GM19372 (cell line): ENCODE data around the gene LITAFD.
A peak's percentile ranks its signal among the peaks of the same experiment; 100 is the strongest.

ENCODE experiments used
- ATAC-seq: cut with Tn5 transposase; IDR thresholded peaks from one replicate; pipeline ENCODE4 v1.9.1; 2021; ENCODE audit warnings: mild to moderate bottlenecking, low read depth, moderate library complexity; ENCODE audit not compliant: unreplicated experiment

The LITAFD gene

GRCh38 chr16:8855051-8855786 is 26.9 kb upstream of the LITAFD start:
- ATAC-seq: no peak

- ATAC-seq: no peak
These were observed 26.2 kb upstream of the LITAFD start for GRCh38 chr16:8855972-8856371.

GRCh38 chr16:8858994-8859912 is 22.9 kb upstream of the LITAFD start:
- ATAC-seq: no peak

DNA sequence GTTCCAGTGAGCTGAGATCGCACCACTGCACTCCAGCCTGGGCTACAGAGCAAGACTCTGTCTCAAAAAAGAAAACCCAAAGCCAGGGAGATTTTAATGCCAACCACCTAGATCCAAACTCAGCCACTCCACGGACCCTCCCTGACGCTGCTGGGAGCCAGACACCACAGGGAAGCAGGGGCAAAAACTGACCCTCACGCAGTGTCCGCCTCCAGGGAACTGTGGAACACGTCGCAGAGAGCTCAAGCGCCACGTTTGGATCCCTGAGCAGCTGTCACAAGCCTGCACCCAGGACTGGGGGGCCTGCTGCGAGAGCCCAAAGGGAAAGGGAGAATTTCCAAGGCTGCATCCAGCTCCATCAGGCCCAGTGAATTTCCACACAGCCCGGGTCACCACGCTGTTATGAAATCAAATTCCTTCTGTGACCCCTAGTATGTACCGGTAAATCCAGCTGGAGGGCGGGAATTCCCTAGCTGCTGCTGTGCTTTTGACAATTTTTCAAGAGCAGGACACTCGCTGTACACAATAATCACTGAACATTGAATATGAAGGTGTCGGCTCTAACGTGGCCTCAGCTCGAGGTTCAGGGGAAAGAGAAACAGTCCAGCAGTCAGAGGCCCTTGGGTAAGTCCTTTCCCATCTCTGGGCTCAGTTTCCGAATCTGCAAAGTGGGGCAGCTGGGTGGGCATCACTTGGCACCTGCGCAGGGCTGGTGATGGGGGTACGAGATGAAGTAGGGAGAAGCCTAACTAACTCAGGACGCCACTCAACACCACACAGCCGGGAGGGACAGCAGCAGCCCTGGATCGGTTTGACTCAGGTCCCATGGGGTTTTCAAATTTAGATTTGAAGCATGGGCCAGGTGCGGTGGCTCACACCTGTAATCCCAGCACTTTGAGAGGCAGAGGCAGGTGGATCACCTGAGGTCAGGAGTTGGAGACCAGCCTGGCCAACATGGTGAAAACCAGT is 22.0 kb upstream of the LITAFD start:
- no peak for ATAC-seq

GRCh38 chr16:8861563-8862308 is 20.4 kb upstream of the LITAFD start:
- no peak for ATAC-seq

DNA sequence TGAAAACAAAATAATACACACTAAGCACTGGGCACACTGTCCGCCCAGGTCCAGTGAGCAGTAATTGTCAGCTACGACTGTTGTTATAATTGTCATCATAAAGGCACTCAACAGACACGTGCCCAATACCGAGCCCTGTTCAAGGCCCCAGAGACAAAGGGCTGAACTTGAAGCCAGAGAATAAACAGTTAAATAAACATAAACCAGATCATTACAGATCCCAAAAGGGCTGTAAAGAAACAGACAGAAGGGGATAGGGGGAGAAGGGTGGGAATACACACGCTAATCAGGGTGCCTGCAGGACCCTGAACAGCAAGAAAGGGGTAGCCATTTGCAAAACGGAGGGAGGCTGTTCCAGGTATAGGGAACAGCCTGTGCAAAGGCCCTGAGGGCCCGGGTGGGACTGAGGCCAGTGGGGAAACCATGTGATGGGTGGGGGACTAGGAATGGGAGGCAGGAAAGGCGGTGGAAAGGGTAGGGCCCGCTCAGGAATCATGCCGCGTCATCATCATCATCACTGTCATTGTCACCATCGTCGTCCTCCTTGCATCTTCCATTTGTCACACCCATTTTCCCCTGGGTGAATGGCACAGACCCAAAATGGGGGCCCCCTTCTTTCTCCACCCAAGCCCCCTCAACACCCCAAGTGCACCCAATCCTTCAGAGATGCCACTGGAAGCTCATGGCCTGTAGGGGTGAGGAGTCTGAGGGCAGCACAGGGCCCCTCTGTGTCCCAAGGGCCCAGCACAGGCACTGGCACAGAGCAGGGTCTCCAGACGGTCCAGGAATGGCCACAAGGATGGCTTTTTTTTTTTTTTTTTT is 19.6 kb upstream of the LITAFD start:
- ATAC-seq: no peak

DNA sequence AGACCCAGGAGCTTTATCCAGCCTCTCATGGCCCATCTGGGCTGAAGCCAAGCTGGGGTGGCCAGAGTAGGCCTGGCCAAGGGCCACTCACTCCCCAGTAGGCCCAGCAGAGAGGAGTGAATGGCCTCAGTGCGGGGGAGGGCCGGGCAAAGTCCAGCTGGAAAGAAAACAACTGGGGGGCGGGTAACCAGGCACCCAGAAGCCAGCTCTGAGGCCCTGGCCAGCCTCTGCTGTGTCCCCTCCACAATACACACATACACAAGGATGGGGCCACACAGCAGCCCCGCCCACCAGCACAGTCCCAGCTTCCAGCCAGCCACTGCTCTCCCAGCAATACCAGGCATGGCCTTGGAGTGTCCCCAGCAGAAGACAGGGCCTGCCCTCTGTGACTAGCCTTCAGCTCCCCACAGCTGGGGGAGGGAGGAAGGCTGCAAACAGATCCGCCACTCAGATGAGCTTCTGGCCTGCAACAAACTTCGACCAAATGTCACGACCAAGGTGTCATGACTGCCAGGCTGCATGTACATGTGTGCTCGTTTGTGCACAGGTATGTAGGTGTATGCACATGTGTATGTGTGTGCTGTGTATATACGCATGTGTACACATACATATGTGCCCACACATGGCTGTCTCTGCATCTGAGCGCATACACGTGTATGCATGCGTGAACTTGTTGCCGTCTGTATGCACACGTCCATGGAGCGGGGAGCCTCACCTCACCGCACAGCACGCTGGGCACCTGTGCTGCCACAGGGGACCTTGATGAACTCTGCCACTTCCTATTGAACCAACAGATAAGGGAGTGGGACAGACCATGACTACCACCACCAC is 18.3 kb upstream of the LITAFD start:
- ATAC-seq: no peak

GRCh38 chr16:8864480-8865110 is 17.6 kb upstream of the LITAFD start:
- ATAC-seq: no peak

- no peak for ATAC-seq
These were observed 16.8 kb upstream of the LITAFD start for GRCh38 chr16:8865145-8865882.

- ATAC-seq: no peak
These were observed 15.8 kb upstream of the LITAFD start for GRCh38 chr16:8866118-8866883.

- ATAC-seq: no peak
These were observed 15.3 kb upstream of the LITAFD start for GRCh38 chr16:8866884-8867215.

- ATAC-seq: no peak
These were observed 14.8 kb upstream of the LITAFD start for GRCh38 chr16:8867216-8867931.

- no peak for ATAC-seq
These were observed 14.2 kb upstream of the LITAFD start for GRCh38 chr16:8867932-8868415.

GRCh38 chr16:8868416-8869211 is 13.5 kb upstream of the LITAFD start, which contains the start of gene CARHSP1:
Gene CARHSP1, minus strand, starts transcription at chr16:8869006. Its CDS starts 9,678 bp downstream, at chr16:8859328.
- ATAC-seq: peak; percentile 68
